HCT116 (cell line): ENCODE results near the gene LYRM7. TPM values are rescaled to one million over a fixed set of nuclear protein-coding genes. Genes with fewer than 3 reads are reported as not detected.

Experiments used
- ATAC-seq: fragments of 200-7000 bp; cut with Tn5 transposase; 2 replicates; pipeline ENCODE4 v1.9.1; 2020; ENCODE audit warnings: mild to moderate bottlenecking, moderate library complexity
- BruUV-seq: library from RNA; stranded (reverse); fragments of 400-500 nt; replicated peaks from 2 replicates; lab custom pipeline; 2021; lab: Mats Ljungman, UMichigan
- CTCF ChIA-PET: fragments of 300-600 bp; sonication (Branson Sonifier 250); formaldehyde crosslinking; loops from one replicate; lab custom pipeline; 2021; ENCODE audit warnings: antibody characterized with exemption; lab: Charles Lee
- POLR2A ChIA-PET: fragments of 300-600, 350-600 bp; sonication (Branson Sonifier 250); formaldehyde crosslinking; loops from one replicate; lab custom pipeline; 2021; ENCODE audit warnings: antibody characterized with exemption; lab: Charles Lee
- RAD21 ChIA-PET, 2 experiments: fragments of 300-600 bp; sonication (Branson Sonifier 250); formaldehyde crosslinking; loops; one replicate each; lab custom pipeline; 2023; ENCODE audit warnings: low total read pairs in 2 of 2; ENCODE audit not compliant: uncharacterized antibody in 2 of 2, unreplicated experiment in 2 of 2, low non-redundant PET in 1 of 2; lab: Charles Lee
- DNase-seq: peaks from one replicate; pipeline ENCODE4 v3.0.0-alpha.2; 2010; ENCODE audit warnings: low read depth, low spot score
- H2AFZ ChIP-seq: fragments of 200-600 bp; shearing (Covaris generic), sonication (generic); 2 replicates; pipeline ENCODE4 v1.6.1; 2017; ENCODE audit warnings: low read depth, mixed run types, mixed read lengths, antibody characterized with exemption, low read length; ENCODE audit not compliant: poor library complexity, severe bottlenecking
- H3K27ac ChIP-seq: 2 replicates; pipeline ENCODE4 v1.5.1; 2012; ENCODE audit warnings: low read depth, low read length
- H3K27me3 ChIP-seq: fragments of 200-600 bp; sonication (generic); 2 replicates; pipeline ENCODE4 v1.6.1; 2016; ENCODE audit warnings: mixed run types, low read length, mixed read lengths; ENCODE audit not compliant: insufficient read depth
- H3K36me3 ChIP-seq, 2 experiments: fragments of 200-500 bp in 1 of 2; fragments of 200-600 bp in 1 of 2; sonication (Bioruptor generic) in 1 of 2; sonication (generic) in 1 of 2; 2 replicates each; pipeline versions ENCODE4 v1.5.1 to v1.6.1; 2014 to 2016; ENCODE audit warnings: low read length in 2 of 2, inconsistent platforms in 1 of 2, mixed read lengths in 1 of 2, mixed run types in 1 of 2; ENCODE audit not compliant: insufficient read depth in 2 of 2, control insufficient read depth in 1 of 2
- H3K4me1 ChIP-seq, 2 experiments: fragments of 200-600 bp in 1 of 2; sonication (generic) in 1 of 2; 2 replicates each; pipeline versions ENCODE4 v1.5.1 to v1.6.1; 2012 to 2017; ENCODE audit warnings: low read length in 2 of 2, inconsistent platforms in 1 of 2, mild to moderate bottlenecking in 1 of 2, mixed read lengths in 1 of 2, mixed run types in 1 of 2, moderate library complexity in 1 of 2; ENCODE audit not compliant: insufficient read depth in 2 of 2, control insufficient read depth in 1 of 2
- H3K4me2 ChIP-seq: fragments of 200-600 bp; sonication (generic); 2 replicates; pipeline ENCODE4 v1.6.1; 2017; ENCODE audit warnings: mixed run types, low read length, mixed read lengths
- H3K4me3 ChIP-seq, 2 experiments: fragments of 200-600 bp in 1 of 2; sonication (generic) in 1 of 2; replicated peaks in 1 of 2; 2 replicates each; pipeline ENCODE4 v1.5.1; 2011 to 2016; ENCODE audit warnings: low read length in 2 of 2, control low read depth in 1 of 2, low read depth in 1 of 2, mild to moderate bottlenecking in 1 of 2, mixed read lengths in 1 of 2, mixed run types in 1 of 2
- H3K79me2 ChIP-seq: fragments of 200-600 bp; sonication (generic); 2 replicates; pipeline ENCODE4 v1.6.1; 2017; ENCODE audit warnings: mild to moderate bottlenecking, mixed run types, low read length, moderate library complexity, mixed read lengths; ENCODE audit not compliant: insufficient read depth
- H3K9ac ChIP-seq: fragments of 200-600 bp; sonication (generic); 2 replicates; pipeline ENCODE4 v1.6.1; 2016; ENCODE audit warnings: low read length, mixed read lengths
- H3K9me2 ChIP-seq: fragments of 200-600 bp; sonication (generic), shearing (Covaris generic); 2 replicates; pipeline ENCODE4 v1.6.1; 2017; ENCODE audit warnings: mixed run types, mild to moderate bottlenecking, moderate library complexity; ENCODE audit not compliant: insufficient read depth
- H3K9me3 ChIP-seq, 2 experiments: fragments of 200-500 bp in 1 of 2; fragments of 200-600 bp in 1 of 2; sonication (Bioruptor generic) in 1 of 2; sonication (generic) in 1 of 2; 2 replicates each; pipeline ENCODE4 v1.6.1; 2014 to 2017; ENCODE audit warnings: low read length in 2 of 2, mixed read lengths in 2 of 2, inconsistent platforms in 1 of 2, low read depth in 1 of 2, mild to moderate bottlenecking in 1 of 2, mixed run types in 1 of 2, moderate library complexity in 1 of 2; ENCODE audit not compliant: control insufficient read depth in 1 of 2, insufficient read depth in 1 of 2
- H4K20me1 ChIP-seq: fragments of 200-600 bp; sonication (generic), shearing (Covaris generic); 2 replicates; pipeline ENCODE4 v1.6.1; 2017; ENCODE audit warnings: mixed run types, mild to moderate bottlenecking, moderate library complexity; ENCODE audit not compliant: insufficient read depth
- CBX3 ChIP-seq: IDR thresholded peaks from 2 replicates; pipeline ENCODE4 v1.6.1; 2012; ENCODE audit warnings: low read depth
- EZH2 ChIP-seq: fragments of 200-600 bp; sonication (generic); IDR thresholded peaks from 2 replicates; pipeline ENCODE4 v1.6.1; 2017; ENCODE audit warnings: antibody characterized with exemption, mixed run types
- JUND ChIP-seq: IDR thresholded peaks from 2 replicates; pipeline ENCODE4 v1.6.1; 2012
- RAD21 ChIP-seq: IDR thresholded peaks from 2 replicates; pipeline ENCODE4 v1.6.1; 2012; ENCODE audit warnings: low read depth, mild to moderate bottlenecking
- YY1 ChIP-seq: IDR thresholded peaks from 2 replicates; pipeline ENCODE4 v1.6.1; 2011; ENCODE audit warnings: low read length, low read depth, moderate library complexity, mild to moderate bottlenecking; ENCODE audit not compliant: insufficient replicate concordance; ENCODE audit errors: extremely low read depth
- intact Hi-C: fragments of 100-400 bp; cut with micrococcal nuclease; formaldehyde crosslinking; loops from 2 replicates; pipeline ENCODE4 v1.10.0; 2022
- total RNA-seq: library from RNA; stranded (reverse); gene quantifications from one replicate; pipeline ENCODE4 v1.2.1, GENCODE V29; 2021; ENCODE audit not compliant: unreplicated experiment
- TF ChIP-seq, protein P1 (sequence below): IDR thresholded peaks from 2 replicates; pipeline ENCODE4 v1.6.1; 2012; ENCODE audit warnings: low read depth
- TF ChIP-seq, protein P2 (sequence below): IDR thresholded peaks from 2 replicates; pipeline ENCODE4 v1.6.1; 2012
- TF ChIP-seq, protein P3 (sequence below): IDR thresholded peaks from 2 replicates; pipeline ENCODE4 v1.6.1; 2011; ENCODE audit warnings: mild to moderate bottlenecking, low read length, moderate library complexity; ENCODE audit not compliant: insufficient replicate concordance; ENCODE audit errors: extremely low read depth

Gene LYRM7
- total RNA-seq, 1 experiment from 2014 or later: 14.4 TPM

DNA sequence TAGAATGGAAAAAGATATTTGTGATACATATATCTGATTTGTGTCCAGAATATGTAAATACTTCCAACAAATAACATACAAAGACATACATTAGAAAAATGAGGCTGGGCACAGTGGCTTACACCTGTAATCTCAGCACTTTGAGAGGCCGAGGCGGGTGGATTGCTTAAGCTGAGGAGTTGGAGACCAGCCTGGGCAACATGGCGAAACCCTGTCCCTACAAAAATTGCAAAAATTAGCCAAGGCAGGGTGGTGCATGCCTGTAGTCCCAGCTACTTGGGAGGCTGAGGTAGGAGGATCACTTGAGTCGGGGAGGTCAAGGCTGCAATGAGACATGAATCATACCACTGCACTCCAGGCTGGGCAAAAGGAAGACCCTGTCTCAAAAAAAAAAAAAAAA lies 47.0 kb downstream of the LYRM7 start:
- Histone ChIP-seq H2AFZ (no peak overlapping the region), H4K20me1 (no peaks in the 10 kb centered on the region), H3K9me2 (no peaks in the 10 kb centered on the region), H3K27ac (no peak overlapping the region), H3K27me3 (no peaks in the 10 kb centered on the region), H3K9me3 (no peaks in the 10 kb centered on the region), H3K4me3 (no peak overlapping the region), H3K4me2 (no peak overlapping the region), H3K79me2 (no peaks in the 10 kb centered on the region), H3K4me1 (no peaks in the 10 kb centered on the region), H3K36me3 (no peaks in the 10 kb centered on the region), H3K9ac (no peak overlapping the region)
- POLR2A ChIA-PET: no interaction called here
- TF ChIP-seq, protein P1, sequence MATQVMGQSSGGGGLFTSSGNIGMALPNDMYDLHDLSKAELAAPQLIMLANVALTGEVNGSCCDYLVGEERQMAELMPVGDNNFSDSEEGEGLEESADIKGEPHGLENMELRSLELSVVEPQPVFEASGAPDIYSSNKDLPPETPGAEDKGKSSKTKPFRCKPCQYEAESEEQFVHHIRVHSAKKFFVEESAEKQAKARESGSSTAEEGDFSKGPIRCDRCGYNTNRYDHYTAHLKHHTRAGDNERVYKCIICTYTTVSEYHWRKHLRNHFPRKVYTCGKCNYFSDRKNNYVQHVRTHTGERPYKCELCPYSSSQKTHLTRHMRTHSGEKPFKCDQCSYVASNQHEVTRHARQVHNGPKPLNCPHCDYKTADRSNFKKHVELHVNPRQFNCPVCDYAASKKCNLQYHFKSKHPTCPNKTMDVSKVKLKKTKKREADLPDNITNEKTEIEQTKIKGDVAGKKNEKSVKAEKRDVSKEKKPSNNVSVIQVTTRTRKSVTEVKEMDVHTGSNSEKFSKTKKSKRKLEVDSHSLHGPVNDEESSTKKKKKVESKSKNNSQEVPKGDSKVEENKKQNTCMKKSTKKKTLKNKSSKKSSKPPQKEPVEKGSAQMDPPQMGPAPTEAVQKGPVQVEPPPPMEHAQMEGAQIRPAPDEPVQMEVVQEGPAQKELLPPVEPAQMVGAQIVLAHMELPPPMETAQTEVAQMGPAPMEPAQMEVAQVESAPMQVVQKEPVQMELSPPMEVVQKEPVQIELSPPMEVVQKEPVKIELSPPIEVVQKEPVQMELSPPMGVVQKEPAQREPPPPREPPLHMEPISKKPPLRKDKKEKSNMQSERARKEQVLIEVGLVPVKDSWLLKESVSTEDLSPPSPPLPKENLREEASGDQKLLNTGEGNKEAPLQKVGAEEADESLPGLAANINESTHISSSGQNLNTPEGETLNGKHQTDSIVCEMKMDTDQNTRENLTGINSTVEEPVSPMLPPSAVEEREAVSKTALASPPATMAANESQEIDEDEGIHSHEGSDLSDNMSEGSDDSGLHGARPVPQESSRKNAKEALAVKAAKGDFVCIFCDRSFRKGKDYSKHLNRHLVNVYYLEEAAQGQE: no peak
- TF ChIP-seq, protein P2, sequence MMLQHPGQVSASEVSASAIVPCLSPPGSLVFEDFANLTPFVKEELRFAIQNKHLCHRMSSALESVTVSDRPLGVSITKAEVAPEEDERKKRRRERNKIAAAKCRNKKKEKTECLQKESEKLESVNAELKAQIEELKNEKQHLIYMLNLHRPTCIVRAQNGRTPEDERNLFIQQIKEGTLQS: no peak
- ATAC-seq (no peak), DNase-seq (no peak)
- RAD21 ChIA-PET: no interaction called here
- CTCF ChIA-PET: no interaction called here
- intact Hi-C loops: no loop called here
- BruUV-seq: no TSS peak

DNA sequence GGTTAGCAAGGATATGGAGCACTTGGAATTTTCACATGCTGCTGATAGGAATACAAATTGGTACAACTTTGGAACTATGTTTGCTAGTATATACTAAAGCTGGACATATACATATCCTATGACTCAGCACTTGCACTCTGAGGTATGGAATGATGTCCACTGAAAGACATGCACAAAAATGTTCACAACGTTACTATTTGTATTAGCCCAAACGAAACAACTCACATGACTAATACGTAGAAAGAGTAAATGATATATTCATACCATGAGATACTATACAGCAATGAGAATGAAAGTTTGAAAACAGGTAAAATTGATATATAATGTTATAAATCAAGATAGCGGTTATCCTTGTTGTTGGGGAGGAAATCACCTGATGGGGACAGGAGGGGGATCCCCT lies 47.6 kb downstream of the LYRM7 start:
- Histone ChIP-seq H3K79me2 (no peaks in the 10 kb centered on the region), H3K27me3 (no peaks in the 10 kb centered on the region), H3K9me2 (no peaks in the 10 kb centered on the region), H3K36me3 (no peaks in the 10 kb centered on the region), H3K4me2 (no peak overlapping the region), H4K20me1 (no peaks in the 10 kb centered on the region), H2AFZ (no peak overlapping the region), H3K9ac (no peak overlapping the region), H3K27ac (no peak overlapping the region), H3K4me1 (no peaks in the 10 kb centered on the region), H3K4me3 (no peak overlapping the region), H3K9me3 (no peaks in the 10 kb centered on the region)
- no peak for TF ChIP-seq RAD21
- no peak for TF ChIP-seq YY1
- TF ChIP-seq JUND: no peak
- TF ChIP-seq, protein P3, sequence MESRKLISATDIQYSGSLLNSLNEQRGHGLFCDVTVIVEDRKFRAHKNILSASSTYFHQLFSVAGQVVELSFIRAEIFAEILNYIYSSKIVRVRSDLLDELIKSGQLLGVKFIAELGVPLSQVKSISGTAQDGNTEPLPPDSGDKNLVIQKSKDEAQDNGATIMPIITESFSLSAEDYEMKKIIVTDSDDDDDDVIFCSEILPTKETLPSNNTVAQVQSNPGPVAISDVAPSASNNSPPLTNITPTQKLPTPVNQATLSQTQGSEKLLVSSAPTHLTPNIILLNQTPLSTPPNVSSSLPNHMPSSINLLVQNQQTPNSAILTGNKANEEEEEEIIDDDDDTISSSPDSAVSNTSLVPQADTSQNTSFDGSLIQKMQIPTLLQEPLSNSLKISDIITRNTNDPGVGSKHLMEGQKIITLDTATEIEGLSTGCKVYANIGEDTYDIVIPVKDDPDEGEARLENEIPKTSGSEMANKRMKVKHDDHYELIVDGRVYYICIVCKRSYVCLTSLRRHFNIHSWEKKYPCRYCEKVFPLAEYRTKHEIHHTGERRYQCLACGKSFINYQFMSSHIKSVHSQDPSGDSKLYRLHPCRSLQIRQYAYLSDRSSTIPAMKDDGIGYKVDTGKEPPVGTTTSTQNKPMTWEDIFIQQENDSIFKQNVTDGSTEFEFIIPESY: no peak
- TF ChIP-seq EZH2: no peak
- TF ChIP-seq, protein P1: no peak
- TF ChIP-seq, protein P2: no peak
- no peak for TF ChIP-seq CBX3
- ChIA-PET POLR2A (no interaction called here), RAD21 (no interaction called here), CTCF (no interaction called here)
- BruUV-seq: no TSS peak
- ATAC-seq: no peak
- no peak for DNase-seq
- intact Hi-C loops: no loop called here
